HepG2 (cell line): ENCODE results near the gene TECRL.

Source experiments
- ATF7 ChIP-seq, 2 experiments: fragments of 450-650 bp in 1 of 2; sonication (generic) in 1 of 2; formaldehyde crosslinking in 1 of 2; IDR thresholded peaks; 2 replicates each; pipeline versions ENCODE4 v1.4.0 to v1.6.1; 2016 to 2020; ENCODE audit warnings: antibody characterized with exemption in 1 of 2, mild to moderate bottlenecking in 1 of 2, missing genetic modification reagents in 1 of 2
- MYC ChIP-seq: sonication (generic); formaldehyde crosslinking; IDR thresholded peaks from 2 replicates; pipeline ENCODE4 v1.9.0; 2021; ENCODE audit warnings: missing genetic modification reagents, borderline replicate concordance
- MZF1 ChIP-seq: sonication (generic); formaldehyde crosslinking; IDR thresholded peaks from 2 replicates; pipeline ENCODE4 v1.8.1; 2023; ENCODE audit warnings: mild to moderate bottlenecking, missing genetic modification reagents, borderline replicate concordance
- POLR2AphosphoS2 ChIP-seq: IDR thresholded peaks from 2 replicates; pipeline ENCODE4 v1.6.1; 2011; ENCODE audit warnings: low read depth, low read length, improper control_type of control experiment
- SMARCE1 ChIP-seq: fragments of 450-650 bp; IDR thresholded peaks from 2 replicates; pipeline ENCODE4 v1.6.1; 2017; ENCODE audit warnings: borderline replicate concordance
- ZNF335 ChIP-seq: sonication (generic); formaldehyde crosslinking; IDR thresholded peaks from 2 replicates; pipeline ENCODE4 v1.4.0; 2020; ENCODE audit warnings: missing genetic modification reagents

GRCh38 chr4:64330143-64330542 lies 79.1 kb downstream of the TECRL start:
- TF ChIP-seq MZF1 (CRISPR knock-in tag) (no peak), ZNF335 (CRISPR knock-in tag) (no peak), POLR2AphosphoS2 (no peak), ATF7 (IDR thresholded peaks at IDR 0.05) (no peak), ATF7 (CRISPR knock-in tag; IDR thresholded peaks at IDR 0.05) (no peak), MYC (CRISPR knock-in tag) (no peak), SMARCE1 (no peak)
